PC-9 (cell line): ENCODE data around the gene C2CD2. TPM values are rescaled to one million over a fixed set of nuclear protein-coding genes. Genes with fewer than 3 reads are reported as not detected.

Experiments used
- BruUV-seq: library from RNA; stranded (reverse); fragments of 400-500 nt; replicated peaks from 2 replicates; lab custom pipeline; 2021; lab: Mats Ljungman, UMichigan
- CTCF ChIA-PET: fragments of 300-600 bp; sonication (Branson Sonifier 250); formaldehyde crosslinking; loops from one replicate; lab custom pipeline; 2022; ENCODE audit warnings: antibody characterized with exemption; lab: Charles Lee
- POLR2A ChIA-PET: fragments of 300-600 bp; sonication (Branson Sonifier 250); formaldehyde crosslinking; loops from one replicate; lab custom pipeline; 2022; ENCODE audit warnings: antibody characterized with exemption; ENCODE audit not compliant: unreplicated experiment; lab: Charles Lee
- DNase-seq, 2 experiments: peaks; one replicate each; pipeline versions ENCODE4 v3.0.0 to v3.0.0-alpha.2; 2015 to 2022; ENCODE audit warnings: mixed read lengths in 1 of 2
- H2AFZ ChIP-seq: fragments of 200-600 bp; sonication (generic); 2 replicates; pipeline ENCODE4 v1.8.1; 2017; ENCODE audit warnings: antibody characterized with exemption
- H3F3A ChIP-seq: fragments of 200-600 bp; sonication (generic); 2 replicates; pipeline ENCODE4 v1.8.1; 2017; ENCODE audit warnings: antibody characterized with exemption, mild to moderate bottlenecking, low read depth; ENCODE audit not compliant: insufficient read depth
- H3K27ac ChIP-seq: fragments of 200-600 bp; sonication (generic); 2 replicates; pipeline ENCODE4 v1.6.1; 2016; ENCODE audit warnings: mixed run types
- H3K27me3 ChIP-seq: fragments of 200-600 bp; sonication (generic); 2 replicates; pipeline ENCODE4 v1.6.1; 2016; ENCODE audit warnings: low read depth, mixed run types; ENCODE audit not compliant: insufficient read depth
- H3K36me3 ChIP-seq: fragments of 200-600 bp; sonication (generic); 2 replicates; pipeline ENCODE4 v1.6.1; 2016; ENCODE audit warnings: low read depth, mixed run types
- H3K4me1 ChIP-seq: fragments of 200-600 bp; sonication (generic); replicated peaks from 2 replicates; pipeline ENCODE4 v1.6.1; 2016; ENCODE audit warnings: mixed run types; ENCODE audit not compliant: insufficient read depth
- H3K4me2 ChIP-seq: fragments of 200-600 bp; sonication (generic); 2 replicates; pipeline ENCODE4 v1.6.1; 2017; ENCODE audit warnings: mixed run types
- H3K4me3 ChIP-seq: fragments of 200-600 bp; sonication (generic); 2 replicates; pipeline ENCODE4 v1.6.1; 2016; ENCODE audit warnings: mixed run types
- H3K79me2 ChIP-seq: fragments of 200-600 bp; sonication (generic); 2 replicates; pipeline ENCODE4 v1.6.1; 2017; ENCODE audit warnings: low read depth, mixed run types
- H3K9me2 ChIP-seq: fragments of 200-600 bp; sonication (generic); 2 replicates; pipeline ENCODE4 v1.8.1; 2017; ENCODE audit warnings: mild to moderate bottlenecking; ENCODE audit not compliant: insufficient read depth
- H3K9me3 ChIP-seq: fragments of 200-600 bp; sonication (generic); 2 replicates; pipeline ENCODE4 v1.8.1; 2016; ENCODE audit warnings: low read depth; ENCODE audit not compliant: insufficient read depth
- H4K20me1 ChIP-seq: fragments of 200-600 bp; sonication (generic); 2 replicates; pipeline ENCODE4 v1.8.1; 2017; ENCODE audit not compliant: insufficient read depth
- CTCF ChIP-seq: fragments of 200-600 bp; sonication (generic); conservative IDR thresholded peaks from 2 replicates; pipeline ENCODE4 v1.6.1; 2017; ENCODE audit warnings: mixed run types, antibody characterized with exemption, mild to moderate bottlenecking, moderate library complexity
- EZH2 ChIP-seq: fragments of 200-600 bp; sonication (generic); IDR thresholded peaks from 2 replicates; pipeline ENCODE4 v1.8.0; 2017; ENCODE audit warnings: antibody characterized with exemption, low read depth
- intact Hi-C: fragments of 100-400 bp; cut with micrococcal nuclease; formaldehyde crosslinking; loops from one replicate; pipeline ENCODE4 v1.10.0; 2022; ENCODE audit not compliant: unreplicated experiment
- total RNA-seq: library from RNA; stranded (reverse); gene quantifications from 2 replicates; pipeline ENCODE4 v1.2.3, GENCODE V29; 2021

Gene C2CD2
- total RNA-seq, 1 experiment from 2014 or later, result 26.8 TPM

GRCh38 chr21:41875086-41875485, 78.7 kb downstream of the C2CD2 start:
- intact Hi-C loops, result loop anchor here (5.0 kb wide), 1 partner anchor 242 kb away; no protein-coding TSS in a partner anchor
- POLR2A ChIA-PET, result no interaction called here
- Histone ChIP-seq H3K4me3 (no peak overlapping the region), H2AFZ (no peak overlapping the region), H4K20me1 (no peaks in the 10 kb centered on the region), H3K9me3 (no peaks in the 10 kb centered on the region), H3K27ac (no peak overlapping the region), H3K9me2 (no peaks in the 10 kb centered on the region), H3K79me2 (peaks cover 19% of the 10 kb centered on the region), H3K4me2 (no peak overlapping the region), H3K4me1 (peaks cover 11% of the 10 kb centered on the region), H3K36me3 (no peaks in the 10 kb centered on the region), H3K27me3 (no peaks in the 10 kb centered on the region), H3F3A (no peaks in the 10 kb centered on the region)
- no peak for DNase-seq
- TF ChIP-seq EZH2 (no peak), CTCF (no peak)
- no TSS peak for BruUV-seq
- CTCF ChIA-PET, result no interaction called here

GRCh38 chr21:41874611-41875010, 79.2 kb downstream of the C2CD2 start:
- no peak overlapping the region for H3K4me3 ChIP-seq
- H3K4me1 ChIP-seq, result peaks cover 8% of the 10 kb centered on the region
- H3K4me2 ChIP-seq, result no peak overlapping the region
- no peaks in the 10 kb centered on the region for H4K20me1 ChIP-seq
- no peaks in the 10 kb centered on the region for H3K9me3 ChIP-seq
- TF ChIP-seq EZH2, result no peak
- no peak for TF ChIP-seq CTCF
- intact Hi-C loops, result loop anchor here (5.0 kb wide), 1 partner anchor 243 kb away; no protein-coding TSS in a partner anchor
- H3K27ac ChIP-seq, result no peak overlapping the region
- no peaks in the 10 kb centered on the region for H3F3A ChIP-seq
- H3K9me2 ChIP-seq, result no peaks in the 10 kb centered on the region
- H3K79me2 ChIP-seq, result peaks cover 19% of the 10 kb centered on the region
- H3K36me3 ChIP-seq, result no peaks in the 10 kb centered on the region
- no peak for DNase-seq
- POLR2A ChIA-PET, result no interaction called here
- CTCF ChIA-PET, result no interaction called here
- no peaks in the 10 kb centered on the region for H3K27me3 ChIP-seq
- BruUV-seq, result no TSS peak
- no peak overlapping the region for H2AFZ ChIP-seq

GRCh38 chr21:41873426-41873825, 80.4 kb downstream of the C2CD2 start:
- TF ChIP-seq CTCF (no peak), EZH2 (no peak)
- Histone ChIP-seq H3K27ac (no peak overlapping the region), H3K36me3 (no peaks in the 10 kb centered on the region), H3F3A (no peaks in the 10 kb centered on the region), H3K4me3 (no peak overlapping the region), H3K27me3 (no peaks in the 10 kb centered on the region), H3K4me2 (no peak overlapping the region), H3K79me2 (peaks cover 17% of the 10 kb centered on the region), H3K4me1 (peaks cover 8% of the 10 kb centered on the region), H3K9me2 (no peaks in the 10 kb centered on the region), H4K20me1 (no peaks in the 10 kb centered on the region), H3K9me3 (no peaks in the 10 kb centered on the region), H2AFZ (no peak overlapping the region)
- intact Hi-C loops, result no loop called here
- no peak for DNase-seq
- ChIA-PET CTCF (no interaction called here), POLR2A (no interaction called here)
- no TSS peak for BruUV-seq
